B cell (primary cell): ENCODE measurements around the gene TOR1A.

Experiments
- CTCF ChIP-seq: fragments of 200-600 bp; IDR thresholded peaks from one replicate; pipeline ENCODE4 v1.8.0; 2022; ENCODE audit warnings: antibody characterized with exemption, mild to moderate bottlenecking
- EZH2 ChIP-seq: IDR thresholded peaks from 2 replicates; pipeline ENCODE4 v1.6.1; 2012; ENCODE audit warnings: borderline replicate concordance, low read depth, mild to moderate bottlenecking, moderate library complexity, low read length; ENCODE audit not compliant: insufficient read depth, poor library complexity, severe bottlenecking

- TF ChIP-seq CTCF (no peak), EZH2 (no peak)
These were observed 15.5 kb upstream of the TOR1A start for GRCh38 chr9:129839324-129840023.
